PC-9 (cell line): ENCODE data around the gene PIWIL4. TPM values are rescaled to one million over a fixed set of nuclear protein-coding genes. Genes with fewer than 3 reads are reported as not detected.

ENCODE experiments used
- BruUV-seq: library from RNA; stranded (reverse); fragments of 400-500 nt; replicated peaks from 2 replicates; lab custom pipeline; 2021; lab: Mats Ljungman, UMichigan
- CTCF ChIA-PET: fragments of 300-600 bp; sonication (Branson Sonifier 250); formaldehyde crosslinking; loops from one replicate; lab custom pipeline; 2022; ENCODE audit warnings: antibody characterized with exemption; lab: Charles Lee
- POLR2A ChIA-PET: fragments of 300-600 bp; sonication (Branson Sonifier 250); formaldehyde crosslinking; loops from one replicate; lab custom pipeline; 2022; ENCODE audit warnings: antibody characterized with exemption; ENCODE audit not compliant: unreplicated experiment; lab: Charles Lee
- DNase-seq, 2 experiments: peaks; one replicate each; pipeline versions ENCODE4 v3.0.0 to v3.0.0-alpha.2; 2015 to 2022; ENCODE audit warnings: mixed read lengths in 1 of 2
- H2AFZ ChIP-seq: fragments of 200-600 bp; sonication (generic); 2 replicates; pipeline ENCODE4 v1.8.1; 2017; ENCODE audit warnings: antibody characterized with exemption
- H3F3A ChIP-seq: fragments of 200-600 bp; sonication (generic); 2 replicates; pipeline ENCODE4 v1.8.1; 2017; ENCODE audit warnings: antibody characterized with exemption, mild to moderate bottlenecking, low read depth; ENCODE audit not compliant: insufficient read depth
- H3K27ac ChIP-seq: fragments of 200-600 bp; sonication (generic); 2 replicates; pipeline ENCODE4 v1.6.1; 2016; ENCODE audit warnings: mixed run types
- H3K27me3 ChIP-seq: fragments of 200-600 bp; sonication (generic); 2 replicates; pipeline ENCODE4 v1.6.1; 2016; ENCODE audit warnings: low read depth, mixed run types; ENCODE audit not compliant: insufficient read depth
- H3K36me3 ChIP-seq: fragments of 200-600 bp; sonication (generic); 2 replicates; pipeline ENCODE4 v1.6.1; 2016; ENCODE audit warnings: low read depth, mixed run types
- H3K4me1 ChIP-seq: fragments of 200-600 bp; sonication (generic); replicated peaks from 2 replicates; pipeline ENCODE4 v1.6.1; 2016; ENCODE audit warnings: mixed run types; ENCODE audit not compliant: insufficient read depth
- H3K4me2 ChIP-seq: fragments of 200-600 bp; sonication (generic); 2 replicates; pipeline ENCODE4 v1.6.1; 2017; ENCODE audit warnings: mixed run types
- H3K4me3 ChIP-seq: fragments of 200-600 bp; sonication (generic); 2 replicates; pipeline ENCODE4 v1.6.1; 2016; ENCODE audit warnings: mixed run types
- H3K79me2 ChIP-seq: fragments of 200-600 bp; sonication (generic); 2 replicates; pipeline ENCODE4 v1.6.1; 2017; ENCODE audit warnings: low read depth, mixed run types
- H3K9me2 ChIP-seq: fragments of 200-600 bp; sonication (generic); 2 replicates; pipeline ENCODE4 v1.8.1; 2017; ENCODE audit warnings: mild to moderate bottlenecking; ENCODE audit not compliant: insufficient read depth
- H3K9me3 ChIP-seq: fragments of 200-600 bp; sonication (generic); 2 replicates; pipeline ENCODE4 v1.8.1; 2016; ENCODE audit warnings: low read depth; ENCODE audit not compliant: insufficient read depth
- H4K20me1 ChIP-seq: fragments of 200-600 bp; sonication (generic); 2 replicates; pipeline ENCODE4 v1.8.1; 2017; ENCODE audit not compliant: insufficient read depth
- CTCF ChIP-seq: fragments of 200-600 bp; sonication (generic); conservative IDR thresholded peaks from 2 replicates; pipeline ENCODE4 v1.6.1; 2017; ENCODE audit warnings: mixed run types, antibody characterized with exemption, mild to moderate bottlenecking, moderate library complexity
- EZH2 ChIP-seq: fragments of 200-600 bp; sonication (generic); IDR thresholded peaks from 2 replicates; pipeline ENCODE4 v1.8.0; 2017; ENCODE audit warnings: antibody characterized with exemption, low read depth
- intact Hi-C: fragments of 100-400 bp; cut with micrococcal nuclease; formaldehyde crosslinking; loops from one replicate; pipeline ENCODE4 v1.10.0; 2022; ENCODE audit not compliant: unreplicated experiment
- total RNA-seq: library from RNA; stranded (reverse); gene quantifications from 2 replicates; pipeline ENCODE4 v1.2.3, GENCODE V29; 2021

PIWIL4 gene
- total RNA-seq, 1 experiment from 2014 or later, result 0.26 TPM

- CTCF ChIA-PET, result no interaction called here
- Histone ChIP-seq H3K27ac (no peak overlapping the region), H3K9me3 (no peaks in the 10 kb centered on the region), H4K20me1 (no peaks in the 10 kb centered on the region), H3K4me3 (no peak overlapping the region), H3K4me1 (peaks cover 60% of the 10 kb centered on the region), H3F3A (peaks cover 30% of the 10 kb centered on the region), H3K9me2 (no peaks in the 10 kb centered on the region), H2AFZ (no peak overlapping the region), H3K79me2 (no peaks in the 10 kb centered on the region), H3K4me2 (no peak overlapping the region), H3K27me3 (no peaks in the 10 kb centered on the region), H3K36me3 (no peaks in the 10 kb centered on the region)
- no peak for DNase-seq
- POLR2A ChIA-PET, result no interaction called here
- BruUV-seq, result no TSS peak
- TF ChIP-seq EZH2 (no peak), CTCF (no peak)
- intact Hi-C loops, result no loop called here
Observed at GRCh38 chr11:94585399-94585798, 18.2 kb downstream of the PIWIL4 start.

DNA sequence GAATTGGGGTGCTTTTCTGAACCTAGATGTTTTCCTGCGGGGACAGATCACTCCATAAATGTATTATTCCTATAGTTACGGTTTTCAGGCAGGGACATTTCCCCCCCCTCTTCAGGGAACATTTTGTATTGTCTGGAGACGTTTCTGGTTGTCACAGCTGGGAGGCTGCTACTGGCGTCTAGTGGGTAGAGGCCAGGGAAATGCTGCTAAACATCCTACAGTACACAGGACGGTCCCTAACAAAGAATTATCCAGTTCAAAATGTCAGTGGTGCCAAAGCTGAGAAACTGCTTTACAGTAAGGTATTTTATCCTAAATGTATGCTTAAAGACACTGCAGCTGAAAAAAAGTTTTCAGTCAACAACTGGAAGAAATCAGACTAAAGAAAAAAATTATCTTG, 19.4 kb downstream of the PIWIL4 start:
- Histone ChIP-seq H3K79me2 (no peaks in the 10 kb centered on the region), H3K36me3 (no peaks in the 10 kb centered on the region), H3K27me3 (no peaks in the 10 kb centered on the region), H4K20me1 (no peaks in the 10 kb centered on the region), H3K27ac (no peak overlapping the region), H3F3A (peaks cover 30% of the 10 kb centered on the region), H3K9me2 (no peaks in the 10 kb centered on the region), H3K4me2 (peak overlapping the region; percentile 57), H3K9me3 (no peaks in the 10 kb centered on the region), H3K4me3 (no peak overlapping the region), H2AFZ (no peak overlapping the region), H3K4me1 (peaks cover 61% of the 10 kb centered on the region)
- POLR2A ChIA-PET, result interaction anchor here (0.6 kb wide), 1 partner anchor 803 kb away, joined by 3 read pairs; the partner anchor contains the start of gene MED17
- DNase-seq, result no peak
- CTCF ChIA-PET, result no interaction called here
- intact Hi-C loops, result no loop called here
- TF ChIP-seq CTCF (no peak), EZH2 (no peak)
- no TSS peak for BruUV-seq

- Histone ChIP-seq H3F3A (peaks cover 30% of the 10 kb centered on the region), H3K4me2 (peak overlapping the region; percentile 57), H4K20me1 (no peaks in the 10 kb centered on the region), H2AFZ (no peak overlapping the region), H3K9me2 (no peaks in the 10 kb centered on the region), H3K9me3 (no peaks in the 10 kb centered on the region), H3K36me3 (no peaks in the 10 kb centered on the region), H3K4me1 (peaks cover 61% of the 10 kb centered on the region), H3K4me3 (no peak overlapping the region), H3K79me2 (no peaks in the 10 kb centered on the region), H3K27me3 (no peaks in the 10 kb centered on the region), H3K27ac (no peak overlapping the region)
- intact Hi-C loops, result no loop called here
- BruUV-seq, result no TSS peak
- ChIA-PET CTCF (no interaction called here), POLR2A (interaction anchor here (0.6 kb wide), 1 partner anchor 803 kb away, joined by 3 read pairs; the partner anchor contains the start of gene MED17)
- DNase-seq, result peak in 1 of 2 experiments; percentile 80
- no peak for TF ChIP-seq EZH2
- TF ChIP-seq CTCF, result no peak
Observed at GRCh38 chr11:94586978-94587377, 19.8 kb downstream of the PIWIL4 start.
